CD4-positive, alpha-beta T cell treated with Interleukin-2 at 100 ng/mL for 4 hours (primary cell): ENCODE results near the gene CDK6.

Experiments used
- DNase-seq: peaks from one replicate; pipeline ENCODE4 v3.0.0-alpha.2; 2020; ENCODE audit warnings: low spot score

CDK6 gene

DNA sequence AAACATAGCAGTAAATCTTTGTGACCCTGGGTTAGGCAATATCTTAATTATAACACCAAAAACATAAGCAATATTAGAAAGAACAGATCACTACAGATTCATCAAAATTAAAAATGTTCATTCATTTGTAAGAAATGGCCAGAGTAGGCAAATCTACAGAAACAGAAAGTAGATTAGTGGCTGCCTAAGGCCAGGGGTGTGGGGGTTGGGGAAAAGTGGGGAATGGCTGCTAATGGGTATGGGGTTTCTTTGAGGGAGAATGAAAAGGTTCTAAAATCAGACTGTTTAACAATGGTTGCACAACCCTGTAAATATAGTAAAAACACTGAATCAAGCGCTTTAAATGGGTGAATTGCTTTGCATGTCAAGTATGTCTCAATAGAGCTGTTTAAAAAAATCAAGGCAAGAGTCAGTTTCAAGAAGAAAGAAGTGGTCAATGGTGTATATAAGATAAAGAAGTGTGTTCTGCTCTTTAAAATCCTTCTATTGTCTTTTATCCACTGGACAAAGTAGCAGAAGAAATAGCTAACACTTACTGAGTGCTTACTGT is 42.6 kb downstream of the CDK6 start:
- no peak for DNase-seq

- no peak for DNase-seq
These were observed 45.4 kb downstream of the CDK6 start for GRCh38 chr7:92790992-92791391.

GRCh38 chr7:92788559-92789183 is 47.7 kb downstream of the CDK6 start:
- DNase-seq: no peak

DNA sequence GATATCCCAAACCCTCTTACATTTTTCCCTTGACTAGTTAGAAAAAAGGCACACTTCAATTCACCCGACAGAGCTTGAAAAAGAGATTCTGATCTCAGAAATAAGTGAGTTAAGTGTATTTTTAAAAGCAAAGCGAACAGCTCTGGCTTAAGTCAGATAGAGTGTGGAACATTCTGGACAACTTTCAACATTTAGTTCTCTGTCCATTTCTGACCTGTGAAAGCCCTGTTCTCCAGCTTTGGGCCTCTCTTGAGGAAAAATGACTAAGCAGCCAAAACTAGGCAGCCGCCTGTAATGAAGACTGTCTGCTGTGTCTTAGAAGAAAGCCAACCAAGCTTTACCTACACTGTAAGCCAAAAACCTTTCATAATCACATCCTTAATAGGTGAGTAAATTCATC is 50.5 kb downstream of the CDK6 start:
- no peak for DNase-seq

DNA sequence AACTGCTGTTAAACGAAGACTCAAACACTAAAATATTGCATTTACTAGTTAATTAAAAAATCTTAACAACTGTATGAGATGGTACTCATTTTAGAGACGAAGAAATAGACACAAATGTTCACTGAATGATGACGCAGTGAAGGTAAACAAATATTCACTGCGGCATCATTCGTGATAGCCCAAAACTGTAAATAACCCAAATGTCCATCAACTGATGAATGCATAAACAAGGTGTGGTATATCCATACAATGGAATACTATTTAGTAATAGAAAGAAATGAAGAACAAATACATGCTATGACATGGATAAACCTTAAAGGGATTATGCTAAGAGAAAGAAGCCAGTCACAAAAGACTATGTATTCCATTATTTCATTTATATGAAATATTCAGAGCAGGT is 51.4 kb downstream of the CDK6 start:
- no peak for DNase-seq

- DNase-seq: no peak
These were observed 52.8 kb downstream of the CDK6 start for GRCh38 chr7:92783260-92784201.

- no peak for DNase-seq
These were observed 53.5 kb downstream of the CDK6 start for GRCh38 chr7:92782855-92783254.

- DNase-seq: no peak
These were observed 54.1 kb downstream of the CDK6 start for GRCh38 chr7:92782236-92782635.

DNA sequence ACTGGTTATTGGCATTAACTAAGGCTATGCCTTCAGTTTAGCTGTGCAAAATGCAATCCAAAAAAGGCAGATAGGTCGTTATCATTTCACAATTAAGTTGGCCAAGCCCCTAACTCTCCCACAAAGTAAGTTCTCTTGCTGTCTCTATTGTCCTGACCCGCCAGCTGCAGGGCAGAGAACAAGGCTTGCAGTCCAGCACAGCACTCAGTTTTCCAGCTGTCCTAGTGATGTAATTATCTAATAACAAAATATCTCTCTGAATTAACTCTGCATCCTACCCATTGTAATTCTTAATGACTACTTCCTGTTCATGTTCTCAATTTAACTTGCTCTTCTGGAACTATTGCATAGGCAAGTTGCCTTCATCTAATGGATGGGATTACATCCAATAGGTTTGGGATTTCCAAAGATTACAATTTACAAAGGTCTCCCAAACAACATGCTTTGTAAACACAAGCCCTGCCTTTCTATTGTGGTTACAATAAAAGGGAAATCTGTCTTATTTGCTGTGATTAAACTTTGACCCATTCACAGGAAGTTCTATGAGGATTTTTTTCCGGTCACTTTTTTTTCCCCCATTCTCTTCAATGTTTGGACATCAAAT is 55.2 kb downstream of the CDK6 start:
- no peak for DNase-seq

GRCh38 chr7:92778972-92779371 is 57.4 kb downstream of the CDK6 start:
- DNase-seq: no peak

DNA sequence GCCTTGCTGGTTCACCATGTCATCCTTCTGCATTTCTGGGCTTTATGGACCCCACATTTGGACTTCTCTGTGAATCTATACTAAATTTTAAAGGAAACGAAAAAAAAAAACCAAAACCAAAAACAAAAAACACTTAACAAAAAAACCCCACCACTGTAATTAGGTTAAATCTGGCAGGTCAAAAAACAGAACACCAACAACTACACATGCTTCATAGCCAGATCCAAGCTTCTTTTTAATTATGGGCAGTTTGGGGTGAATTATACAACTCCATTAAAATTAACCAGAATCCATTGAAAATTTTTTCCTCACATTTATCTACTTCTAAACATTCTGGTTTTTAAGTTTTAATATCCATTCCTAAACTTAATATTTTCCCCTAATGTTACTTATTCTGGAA is 58.4 kb downstream of the CDK6 start:
- DNase-seq: no peak

GRCh38 chr7:92773808-92774207 is 62.6 kb downstream of the CDK6 start:
- DNase-seq: no peak

DNA sequence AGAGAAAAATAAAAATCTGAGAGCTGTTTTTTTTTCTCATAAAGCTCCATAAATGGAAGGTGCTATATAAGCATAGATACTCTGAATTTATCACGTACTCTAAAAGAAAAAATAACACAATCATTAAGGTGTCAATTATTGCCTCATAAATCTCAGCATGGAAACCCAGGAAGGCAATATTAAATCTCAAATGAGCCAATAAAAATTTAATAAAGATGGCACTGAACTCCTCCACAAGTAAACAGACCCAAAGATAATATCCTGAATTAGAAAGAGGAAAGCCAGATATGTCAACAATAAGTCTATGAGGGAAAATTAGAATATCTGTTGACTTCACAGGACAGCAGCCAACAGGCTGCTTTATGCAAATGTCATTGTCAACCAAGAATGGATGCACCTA is 66.5 kb downstream of the CDK6 start:
- no peak for DNase-seq

- no peak for DNase-seq
These were observed 67.0 kb downstream of the CDK6 start for GRCh38 chr7:92769394-92769699.

- no peak for DNase-seq
These were observed 67.6 kb downstream of the CDK6 start for GRCh38 chr7:92768501-92769393.

GRCh38 chr7:92767437-92767836 is 68.9 kb downstream of the CDK6 start:
- DNase-seq: no peak

- no peak for DNase-seq
These were observed 69.8 kb downstream of the CDK6 start for GRCh38 chr7:92766461-92767003.

- no peak for DNase-seq
These were observed 70.6 kb downstream of the CDK6 start for GRCh38 chr7:92765725-92766124.

GRCh38 chr7:92763636-92764423 is 72.5 kb downstream of the CDK6 start:
- no peak for DNase-seq

DNA sequence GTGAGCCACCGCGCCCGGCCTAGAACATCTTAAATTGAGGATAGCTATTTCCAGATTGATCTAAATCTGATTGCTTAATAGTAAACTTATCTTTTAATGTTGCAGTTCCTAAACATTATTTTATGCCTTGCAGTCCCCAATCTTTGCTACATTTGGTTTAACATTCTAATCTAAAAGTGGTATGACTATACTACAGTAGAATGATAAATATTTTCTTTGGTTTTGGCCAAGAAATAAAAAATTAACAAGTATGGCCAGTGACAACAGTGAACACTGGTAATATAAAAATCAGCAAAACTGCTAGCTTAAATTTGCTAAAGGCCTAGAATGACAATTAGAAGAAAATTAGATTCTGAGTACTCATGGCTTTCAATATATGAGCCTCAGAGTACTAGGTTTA is 73.5 kb downstream of the CDK6 start:
- no peak for DNase-seq
